GM18502 (cell line): ENCODE measurements around the gene ZNF24.

Source experiments
- ATAC-seq: cut with Tn5 transposase; IDR thresholded peaks from one replicate; pipeline ENCODE4 v1.9.1; 2021; ENCODE audit warnings: mild to moderate bottlenecking; ENCODE audit not compliant: unreplicated experiment, poor library complexity

Gene ZNF24

DNA sequence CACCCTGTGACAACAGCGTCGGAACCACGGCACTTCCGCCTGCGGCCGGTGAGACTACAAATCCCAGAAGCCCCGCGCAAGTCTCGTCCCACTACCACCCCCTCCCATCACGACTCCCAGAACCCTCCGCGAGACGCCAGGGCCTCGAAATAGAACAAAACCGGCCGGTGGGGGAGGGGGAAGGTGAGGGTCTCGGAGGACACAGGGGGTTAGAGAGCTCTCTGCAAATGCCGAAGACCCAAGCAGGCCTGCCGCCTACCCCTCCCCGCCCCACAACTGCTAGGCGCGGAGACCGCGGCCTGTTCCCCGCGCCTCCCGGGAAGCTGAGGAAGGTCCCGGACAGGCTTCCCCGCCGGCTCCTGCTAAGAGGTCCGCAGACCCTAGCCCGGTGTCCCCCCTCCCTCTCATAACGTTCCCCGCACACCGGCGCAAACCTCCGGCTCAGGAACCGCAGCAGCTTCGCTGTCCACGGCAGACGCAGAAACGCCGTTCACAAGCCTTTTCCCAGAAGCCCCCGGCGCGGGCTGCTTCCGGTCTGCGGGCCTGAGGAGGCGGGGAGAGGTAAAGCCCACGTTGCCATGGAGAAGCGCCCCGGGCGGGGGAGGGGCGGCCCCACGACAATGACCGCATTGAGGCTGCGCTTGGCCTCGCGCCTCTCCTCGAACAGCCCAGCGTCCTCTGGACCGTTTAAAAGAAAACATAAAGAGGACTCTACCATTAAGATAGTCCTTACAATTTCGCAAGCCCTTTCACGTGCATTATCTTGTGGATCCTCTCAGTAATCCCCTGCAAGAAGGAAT, at the start of gene ZNF24:
Gene ZNF24 (minus strand): TSS at position 485 of the 800 bp plus-strand sequence. CDS start 3,770 bp downstream, outside the sequence.
- ATAC-seq, result peak; percentile 91

DNA sequence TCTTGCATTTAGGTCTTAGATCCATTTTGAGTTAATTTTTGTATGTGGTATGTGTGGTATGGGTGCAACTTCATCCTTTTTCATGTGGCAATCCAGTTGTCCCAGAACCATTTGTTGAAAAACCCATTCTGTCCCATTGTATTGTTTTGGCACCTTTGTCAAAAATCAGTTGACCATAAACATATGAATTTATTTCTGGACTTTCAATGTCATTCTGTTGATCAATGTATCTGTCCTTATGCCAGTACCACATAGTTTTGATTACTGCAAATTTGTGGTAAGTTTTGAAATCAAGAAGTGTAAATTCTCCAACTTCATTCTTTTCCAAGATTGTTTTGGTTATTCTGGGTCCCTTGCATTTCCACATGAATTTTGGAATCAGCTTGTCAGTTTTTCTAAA, 49.5 kb upstream of the ZNF24 start:
- ATAC-seq, result no peak

DNA sequence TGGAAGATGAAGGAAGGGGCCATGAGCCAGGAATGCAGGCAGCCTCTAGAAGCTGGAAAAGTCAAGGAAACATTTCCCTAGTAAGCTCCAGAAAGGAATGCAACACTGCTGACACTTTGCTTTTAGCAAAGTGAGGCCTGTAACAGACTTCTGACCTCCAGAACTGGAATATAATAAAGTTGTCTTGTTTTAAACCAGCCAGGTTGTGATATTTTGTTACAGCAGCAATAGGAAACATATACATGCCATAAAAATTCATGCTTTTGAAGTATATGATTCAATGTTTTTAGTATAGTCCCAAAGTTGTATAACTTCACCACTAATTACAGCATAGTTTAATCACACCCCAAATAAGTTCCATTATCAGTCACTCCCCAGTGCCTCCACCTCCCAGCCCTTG, 48.2 kb upstream of the ZNF24 start:
- no peak for ATAC-seq

DNA sequence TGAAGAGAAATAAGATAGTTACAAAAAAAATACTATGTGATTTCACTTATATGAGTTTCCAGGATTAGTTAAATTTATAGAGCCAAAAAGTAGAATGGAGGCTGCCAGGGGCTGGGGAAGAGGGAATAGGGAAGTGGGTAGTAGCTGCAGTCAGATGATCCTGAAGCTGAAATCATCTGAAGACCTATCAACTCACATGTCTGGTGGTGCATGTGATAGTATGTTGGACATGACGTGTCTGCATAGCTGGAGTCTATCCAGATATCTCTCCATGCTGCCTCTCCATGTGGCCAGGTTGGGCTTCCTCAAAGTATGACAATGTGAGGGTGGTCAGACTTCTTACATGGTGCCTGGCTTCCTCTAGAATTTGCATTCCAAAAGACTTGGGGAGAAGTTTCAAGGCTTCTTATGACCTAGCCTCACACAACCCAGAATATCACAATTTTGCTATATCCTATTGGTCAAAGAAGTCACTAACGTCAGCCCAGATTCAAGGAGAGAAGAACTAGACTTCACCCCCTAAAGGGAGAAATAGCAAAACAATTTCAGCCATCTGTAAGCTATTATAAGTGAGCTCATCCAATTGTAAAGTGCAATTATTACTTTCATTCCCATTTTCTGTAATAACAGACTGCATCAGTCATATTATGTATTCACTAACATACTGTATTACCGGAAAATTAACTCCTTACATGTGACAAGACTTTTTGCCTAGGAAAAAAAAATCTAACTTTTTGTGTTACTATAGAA, 46.9 kb upstream of the ZNF24 start:
- no peak for ATAC-seq

DNA sequence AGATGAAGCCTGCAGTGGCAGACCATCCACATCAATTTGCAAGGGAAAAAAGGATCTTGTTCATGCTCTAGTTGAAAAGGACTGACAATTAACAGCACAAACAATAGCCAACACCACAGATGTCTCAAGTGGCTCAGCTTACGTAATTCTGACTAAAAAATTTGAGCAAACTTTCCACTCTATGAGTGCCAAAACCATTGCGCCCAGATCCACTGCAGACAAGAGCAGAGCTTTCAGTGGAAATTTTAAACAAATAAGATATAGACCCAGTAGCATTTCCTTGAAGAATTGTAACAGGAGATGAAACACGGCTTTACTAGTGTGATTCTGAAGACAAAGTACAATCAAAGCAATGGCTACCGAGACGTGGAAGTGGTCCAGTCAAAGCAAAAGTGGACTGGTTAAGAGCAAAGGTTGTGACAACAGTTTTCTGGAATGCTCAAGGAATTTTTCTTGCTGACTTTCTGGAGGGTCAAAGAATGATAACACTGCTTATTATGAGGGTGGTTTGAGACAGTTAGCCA, 44.9 kb upstream of the ZNF24 start:
- ATAC-seq, result no peak

DNA sequence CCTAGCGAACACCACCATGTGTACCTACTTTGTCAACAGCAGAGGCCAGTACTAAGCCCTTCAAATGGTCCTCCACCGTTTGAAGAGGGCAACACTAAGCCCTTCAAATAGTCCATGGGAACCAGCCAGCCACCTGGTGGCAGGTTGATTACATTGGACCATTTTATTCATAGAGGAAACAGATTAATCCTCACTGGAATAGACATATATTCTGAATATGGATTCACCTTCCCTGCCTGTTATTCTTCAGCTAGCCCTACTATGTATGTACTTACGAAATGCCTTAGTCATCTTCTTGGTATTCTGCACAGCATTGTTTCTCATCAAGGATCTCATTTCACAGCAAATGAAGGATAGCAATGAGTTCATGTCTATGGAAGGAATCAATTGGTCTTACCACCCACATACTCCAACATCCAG, 42.9 kb upstream of the ZNF24 start:
- ATAC-seq, result peak; percentile 20

DNA sequence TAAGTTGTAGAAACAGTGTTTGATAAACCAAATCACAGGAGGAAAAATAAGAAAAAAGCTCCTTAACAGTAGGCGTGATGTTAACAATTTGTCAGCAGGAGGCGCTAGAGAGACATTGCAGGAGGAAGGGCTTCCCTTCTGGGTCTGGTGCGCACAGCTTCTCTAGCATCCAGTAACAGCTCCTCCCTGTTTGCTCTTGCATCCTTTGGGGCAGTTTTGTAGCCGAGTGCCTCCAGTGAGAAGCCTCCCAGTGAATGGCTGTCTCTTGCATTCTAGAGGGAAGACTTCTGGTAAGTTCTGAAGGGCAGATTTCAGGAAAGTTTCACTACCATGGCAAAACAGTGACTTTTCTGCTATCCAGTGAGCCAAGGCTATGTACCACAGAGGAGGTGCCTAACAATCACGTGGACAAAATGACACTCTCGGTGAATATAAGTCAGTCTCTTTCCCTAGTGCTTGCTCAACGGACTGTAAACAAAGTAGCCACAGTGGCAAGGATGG, 42.4 kb upstream of the ZNF24 start:
- peak; percentile 95 for ATAC-seq

DNA sequence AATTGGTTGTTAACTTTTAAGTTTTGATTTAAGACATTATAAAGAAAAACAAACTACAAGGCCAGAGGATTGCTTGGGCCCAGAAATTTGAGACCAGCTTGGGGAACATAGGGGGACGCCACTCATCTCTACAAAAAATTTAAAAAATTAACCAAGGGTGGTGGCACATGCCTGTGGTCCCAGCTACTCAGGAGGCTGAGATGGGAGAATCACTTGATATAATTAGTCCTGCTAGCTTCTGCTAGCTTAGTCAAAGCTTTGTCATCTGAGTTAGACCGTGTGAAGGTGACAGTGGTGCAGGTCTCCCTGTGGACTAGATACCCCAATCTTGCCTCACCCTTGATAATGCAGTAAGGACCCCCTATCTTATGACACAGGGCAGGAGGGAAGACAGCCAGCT, 38.9 kb upstream of the ZNF24 start:
- ATAC-seq, result no peak

DNA sequence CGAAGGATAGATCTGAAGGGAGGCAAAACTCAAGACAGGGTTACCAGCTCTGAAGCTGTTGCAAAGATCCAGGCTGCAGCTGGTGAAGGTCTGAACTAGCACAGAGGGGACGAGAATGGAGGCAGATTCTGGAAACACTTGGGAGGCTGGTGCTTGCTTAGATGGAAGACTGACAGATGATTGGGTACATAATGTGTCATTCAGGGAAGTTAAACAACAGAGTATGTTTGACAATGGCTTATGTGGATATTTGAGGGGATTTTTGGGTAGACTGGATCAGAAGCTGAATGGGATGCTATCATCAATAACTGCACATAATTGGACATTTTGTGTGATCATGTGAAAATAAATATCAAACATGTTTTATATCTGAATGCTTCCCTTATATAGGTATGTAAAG, 35.2 kb upstream of the ZNF24 start:
- ATAC-seq, result no peak

DNA sequence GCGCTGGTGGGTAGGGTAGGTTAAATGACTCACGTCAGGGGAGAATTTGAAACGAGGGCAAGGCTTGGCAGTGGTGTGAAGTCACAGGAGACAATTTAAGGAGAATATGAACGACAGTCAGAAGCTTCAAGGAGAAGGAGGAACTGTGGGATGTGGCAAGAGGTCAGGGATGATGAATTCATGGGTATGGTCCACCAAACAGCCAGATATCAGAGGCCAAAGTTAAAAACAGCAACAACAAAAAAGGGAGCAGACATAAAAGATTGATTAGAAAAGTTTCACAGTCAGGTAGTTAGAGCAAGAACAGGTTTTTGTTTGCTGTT, 34.3 kb upstream of the ZNF24 start:
- no peak for ATAC-seq

DNA sequence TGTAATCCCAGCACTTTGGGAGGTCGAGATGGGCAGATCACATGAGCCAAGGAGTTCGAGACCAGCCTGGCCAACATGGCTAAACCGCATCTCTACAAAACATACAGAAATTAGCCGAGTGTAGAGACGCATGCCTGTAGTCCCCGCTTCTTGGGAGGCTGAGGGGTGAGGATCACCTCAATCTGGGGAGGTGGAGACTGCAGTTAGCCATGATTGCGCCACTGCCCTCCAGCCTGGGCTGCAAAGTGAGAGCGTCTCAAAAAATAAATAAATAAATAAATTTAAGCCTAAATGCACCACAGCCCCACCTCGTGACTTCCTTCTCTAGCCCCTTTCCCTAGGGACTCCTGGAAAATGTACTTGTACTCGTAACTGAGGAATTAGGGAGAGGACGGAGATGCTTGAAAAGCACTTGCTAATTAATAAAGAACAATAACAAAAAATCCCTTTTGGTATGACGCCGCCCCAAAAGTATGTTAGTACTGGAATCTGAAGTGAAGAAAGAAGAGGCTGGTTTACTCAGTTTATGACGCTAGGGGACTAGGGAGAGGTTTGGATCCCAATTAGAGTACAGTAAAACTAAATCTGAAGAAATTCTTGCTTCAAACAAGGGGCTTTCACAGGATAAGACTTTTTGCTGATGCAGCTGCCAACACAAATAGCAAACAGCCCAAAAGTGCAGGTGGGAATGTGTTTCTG, 33.8 kb upstream of the ZNF24 start:
- no peak for ATAC-seq

DNA sequence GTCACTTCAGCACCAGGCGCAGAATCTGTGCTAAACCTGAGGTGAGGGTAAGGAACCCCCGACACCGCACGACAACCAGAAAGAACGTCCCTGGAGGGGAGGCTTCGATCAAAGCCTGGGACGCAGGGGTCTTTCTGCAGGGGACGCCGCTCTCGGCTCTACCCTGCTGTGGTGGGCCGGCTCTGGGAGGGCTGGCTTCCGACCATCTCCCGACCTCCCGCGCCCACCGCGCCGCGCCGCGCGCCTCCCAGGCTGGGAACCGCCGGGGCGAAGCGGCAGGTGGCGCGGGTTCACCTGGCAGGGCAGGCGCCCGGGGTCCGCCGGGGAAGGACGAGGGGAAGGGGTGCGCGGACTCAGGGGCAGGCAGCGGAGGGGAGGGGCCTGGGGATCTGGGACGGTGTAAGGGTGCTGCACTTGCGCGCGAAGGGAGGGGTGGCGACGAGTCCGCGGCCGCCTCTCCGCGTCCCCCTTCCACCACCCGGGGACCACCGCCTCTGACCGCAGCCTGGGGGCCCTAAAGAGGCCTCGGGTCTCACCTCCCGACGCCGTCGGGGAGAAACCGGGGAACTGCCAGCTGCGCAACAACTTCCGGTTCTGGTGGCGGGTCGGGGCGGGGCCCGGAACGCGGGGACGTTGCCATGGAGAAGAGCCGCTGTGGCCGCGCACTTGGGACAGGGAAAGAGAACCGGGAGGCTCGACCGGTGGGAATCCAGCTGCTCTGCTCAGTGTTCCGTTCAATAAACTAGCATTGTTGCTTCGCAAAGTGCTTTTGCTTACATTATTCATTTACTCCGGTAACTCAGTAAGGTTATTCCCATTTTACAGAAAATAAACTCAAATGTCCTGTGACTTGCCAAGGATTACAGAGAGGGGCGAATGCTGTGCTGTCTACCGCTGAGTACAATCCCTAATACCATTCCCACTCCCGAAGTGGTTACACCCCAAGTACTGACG, 32.8 kb upstream of the ZNF24 start, which contains the start of gene ZNF396:
Gene ZNF396 (minus strand): TSS at position 596 of the 954 bp plus-strand sequence. CDS start 3,045 bp downstream, outside the sequence.
- peak; percentile 84 for ATAC-seq

DNA sequence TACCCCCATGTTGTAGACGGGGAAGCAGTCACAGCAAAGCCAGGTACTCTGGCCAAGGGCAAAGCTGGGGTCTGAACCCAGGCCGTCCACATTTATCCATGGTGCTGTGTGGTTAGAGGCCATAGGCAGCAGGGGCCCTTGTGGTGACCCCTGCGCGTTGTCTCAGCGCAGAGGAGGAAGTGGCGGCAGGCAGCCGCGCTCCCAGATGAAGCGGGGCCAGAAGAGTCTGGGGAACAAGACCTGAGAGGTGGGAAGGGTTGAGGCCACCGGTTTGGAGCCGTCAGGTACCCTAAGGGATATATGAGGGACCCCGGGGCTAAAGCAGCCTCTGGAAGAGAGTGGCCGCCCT, 32.1 kb upstream of the ZNF24 start:
- ATAC-seq, result peak; percentile 67

DNA sequence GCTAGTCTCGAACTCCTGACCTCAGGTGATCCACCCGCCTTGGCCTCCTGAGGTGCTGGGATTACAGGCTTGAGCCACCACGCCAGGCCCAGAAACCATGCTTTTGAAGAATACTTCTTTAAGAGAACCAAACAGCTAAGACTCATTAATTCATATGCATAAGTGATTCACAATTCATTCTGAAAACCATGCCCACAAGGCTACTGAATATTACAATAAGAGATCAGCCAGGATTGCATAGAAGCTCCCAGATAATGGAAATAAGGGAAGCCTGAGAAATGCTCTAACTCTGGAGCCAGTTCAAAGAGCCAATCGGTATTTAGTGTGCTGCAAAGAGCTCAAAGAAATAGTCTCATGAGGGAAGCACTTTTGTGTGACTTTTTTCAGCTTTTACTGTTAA, 30.5 kb upstream of the ZNF24 start:
- ATAC-seq, result no peak

DNA sequence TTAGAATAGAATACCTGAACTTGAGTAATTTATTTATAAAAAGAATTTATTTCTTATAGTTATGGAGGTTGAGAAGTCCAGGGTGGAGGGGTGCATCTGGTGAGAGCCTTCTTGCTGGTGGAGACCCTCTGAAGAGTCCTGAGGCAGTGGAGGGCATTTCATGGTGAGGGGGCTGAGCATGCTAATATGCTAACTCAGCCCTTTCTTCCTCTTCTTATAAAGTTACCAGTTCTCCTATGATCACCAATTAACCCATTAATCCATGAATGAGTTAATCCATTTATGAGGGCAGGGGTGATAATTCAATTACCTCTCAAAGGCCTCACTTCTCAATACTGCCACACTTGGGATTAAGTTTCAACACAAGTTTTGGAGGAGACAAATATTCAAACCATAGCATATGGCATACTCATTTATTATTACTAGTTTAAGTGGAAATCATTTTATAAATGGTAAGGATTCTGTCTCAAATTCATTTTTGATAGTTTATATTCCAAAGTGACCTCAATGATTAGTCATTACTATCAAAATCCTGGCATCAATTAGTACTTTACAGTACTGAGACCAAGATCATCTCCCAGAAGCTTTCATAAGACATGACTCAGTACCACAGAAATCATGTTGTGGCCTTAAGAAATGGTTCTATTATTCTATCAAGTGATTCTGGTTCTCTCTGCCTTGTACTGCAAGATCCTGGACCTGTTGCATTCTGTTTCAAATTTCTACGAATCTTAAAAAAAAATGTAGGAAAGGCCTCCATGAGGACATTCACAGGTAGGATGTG, 27.4 kb upstream of the ZNF24 start:
- no peak for ATAC-seq

DNA sequence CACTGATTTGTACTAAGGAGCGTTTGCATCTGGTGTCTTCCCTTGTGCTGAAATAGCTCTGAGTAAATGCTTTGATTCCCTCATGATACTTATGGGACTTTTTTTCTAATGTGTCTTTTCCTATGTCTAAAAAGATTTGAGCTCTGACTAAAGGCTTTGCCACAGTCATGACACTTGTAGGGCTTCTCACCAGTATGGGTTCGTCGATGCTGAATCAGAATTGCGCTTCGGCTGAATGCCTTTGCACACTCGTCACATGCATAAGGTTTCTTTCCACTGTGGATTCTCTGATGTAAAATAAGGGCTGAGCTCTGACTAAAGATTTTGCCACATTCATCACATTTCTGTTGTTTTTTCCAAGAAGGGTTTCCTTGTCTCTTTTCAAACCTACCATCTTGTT, 24.9 kb upstream of the ZNF24 start:
- ATAC-seq, result no peak

DNA sequence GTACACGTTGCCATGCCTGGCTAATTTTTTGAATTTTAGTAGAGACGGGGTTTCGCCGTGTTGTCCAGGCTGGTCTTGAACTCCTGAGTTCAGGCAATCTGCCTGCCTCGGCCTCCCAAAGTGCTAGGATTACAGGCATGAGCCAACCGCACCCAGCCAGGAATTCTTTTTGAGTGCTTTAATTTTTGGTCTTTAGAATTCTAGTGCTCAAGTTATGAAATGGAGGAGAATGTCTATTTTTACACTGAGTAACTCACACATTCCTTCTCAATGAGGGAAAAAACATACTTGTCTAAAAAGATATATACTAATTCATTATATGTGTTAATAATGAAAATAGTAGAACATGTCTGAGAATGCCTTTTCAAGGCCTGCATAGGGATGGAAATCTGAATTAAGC, 24.4 kb upstream of the ZNF24 start:
- no peak for ATAC-seq

DNA sequence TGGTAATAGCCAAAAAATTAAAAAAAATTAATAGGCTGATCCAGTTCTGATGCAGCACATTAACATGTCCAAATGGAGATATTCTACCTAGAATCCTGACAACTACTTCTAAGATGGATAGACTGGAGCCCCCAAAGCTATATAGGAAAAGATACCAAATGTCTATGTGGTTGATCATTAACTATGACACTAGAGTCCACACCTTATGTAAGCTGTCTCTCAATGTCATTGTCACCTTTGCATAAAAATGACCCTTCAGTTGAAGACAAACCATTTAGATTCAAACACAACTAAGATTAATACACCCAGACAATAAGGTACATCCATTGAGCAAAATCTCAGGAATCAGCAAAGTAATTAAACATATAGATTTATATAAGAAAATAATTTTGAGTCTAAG, 18.3 kb upstream of the ZNF24 start:
- ATAC-seq, result no peak
